Subcutaneous preadipocyte (primary cell): Measurements from ENCODE around the gene CANX. TPM values are rescaled to one million over a fixed set of nuclear protein-coding genes. Genes with fewer than 3 reads are reported as not detected.

ENCODE experiments used
- total RNA-seq: library from RNA; depleted of rRNA; stranded (reverse); fragments of >200 nt; gene quantifications from 2 replicates; pipeline ENCODE4 v1.2.3, GENCODE V29; 2012

CANX gene, protein sequence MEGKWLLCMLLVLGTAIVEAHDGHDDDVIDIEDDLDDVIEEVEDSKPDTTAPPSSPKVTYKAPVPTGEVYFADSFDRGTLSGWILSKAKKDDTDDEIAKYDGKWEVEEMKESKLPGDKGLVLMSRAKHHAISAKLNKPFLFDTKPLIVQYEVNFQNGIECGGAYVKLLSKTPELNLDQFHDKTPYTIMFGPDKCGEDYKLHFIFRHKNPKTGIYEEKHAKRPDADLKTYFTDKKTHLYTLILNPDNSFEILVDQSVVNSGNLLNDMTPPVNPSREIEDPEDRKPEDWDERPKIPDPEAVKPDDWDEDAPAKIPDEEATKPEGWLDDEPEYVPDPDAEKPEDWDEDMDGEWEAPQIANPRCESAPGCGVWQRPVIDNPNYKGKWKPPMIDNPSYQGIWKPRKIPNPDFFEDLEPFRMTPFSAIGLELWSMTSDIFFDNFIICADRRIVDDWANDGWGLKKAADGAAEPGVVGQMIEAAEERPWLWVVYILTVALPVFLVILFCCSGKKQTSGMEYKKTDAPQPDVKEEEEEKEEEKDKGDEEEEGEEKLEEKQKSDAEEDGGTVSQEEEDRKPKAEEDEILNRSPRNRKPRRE
- 600 and 709 TPM in 2 replicates for total RNA-seq

DNA sequence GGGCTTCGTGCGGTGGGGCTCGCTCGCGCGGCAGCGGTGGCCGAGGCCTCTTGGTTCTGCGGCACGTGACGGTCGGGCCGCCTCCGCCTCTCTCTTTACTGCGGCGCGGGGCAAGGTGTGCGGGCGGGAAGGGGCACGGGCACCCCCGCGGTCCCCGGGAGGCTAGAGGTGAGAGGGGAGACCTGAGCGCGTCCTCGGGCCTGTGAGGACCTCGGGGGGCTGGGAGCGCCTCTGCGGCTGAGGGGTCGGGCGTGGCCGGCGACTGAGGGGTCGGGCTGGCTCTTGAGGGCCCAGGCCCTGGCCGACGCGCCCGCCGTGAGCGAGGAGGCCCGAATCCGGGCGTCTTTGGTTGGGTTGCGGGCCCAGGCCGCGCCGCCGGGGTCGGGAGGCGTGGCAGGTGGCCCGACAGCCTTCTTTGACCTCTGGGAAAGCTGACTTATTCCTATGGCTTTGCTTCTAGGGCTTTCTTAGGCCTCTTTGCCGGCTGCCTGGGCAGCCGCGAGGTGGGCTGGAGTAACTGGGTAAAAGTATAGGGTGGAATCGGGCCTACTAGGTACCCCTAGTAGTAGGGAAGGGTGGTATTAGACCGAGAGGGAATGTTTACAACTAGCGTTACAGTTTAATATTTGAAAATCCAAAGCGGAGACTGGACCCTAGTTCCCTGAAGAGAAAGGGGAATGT is at the start of gene CANX:
CANX (plus strand) TSS at position 33 of the 681 bp plus-strand sequence. CDS start 6,715 bp downstream, outside the sequence.

DNA sequence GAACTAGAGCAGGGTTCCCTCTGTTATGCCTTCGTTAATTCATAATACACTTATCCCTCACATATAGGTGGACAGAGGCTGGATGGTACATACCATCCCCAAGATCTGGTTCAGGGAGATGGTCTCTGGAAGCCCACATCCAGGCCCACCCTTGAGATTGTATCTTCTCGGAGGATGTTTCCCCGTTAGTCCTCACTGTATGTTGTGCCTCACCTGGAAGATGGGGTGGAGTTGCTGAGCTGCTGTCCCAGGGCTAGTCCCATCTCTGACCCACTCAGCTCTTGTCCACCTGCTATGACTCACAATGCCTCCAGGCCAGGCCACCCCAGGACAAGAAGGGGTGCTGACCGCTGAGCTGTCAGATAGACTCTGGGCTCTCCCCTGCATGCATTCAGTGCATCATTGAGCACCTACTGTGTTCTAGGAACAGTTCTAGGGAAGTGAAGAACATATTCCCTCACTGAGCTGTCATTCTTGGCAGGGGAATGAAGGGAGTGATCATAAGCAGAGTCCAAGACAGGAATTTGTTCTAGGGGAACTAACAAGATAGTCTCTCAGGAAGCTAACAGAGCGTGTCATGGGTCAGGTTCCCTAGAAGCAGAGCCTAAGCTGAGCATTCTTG is 17.9 kb upstream of the CANX start, which contains the start of gene CBY3:
CBY3 (minus strand) TSS at position 255 of the 622 bp plus-strand sequence; CDS start at position 139, 116 bp downstream.

DNA sequence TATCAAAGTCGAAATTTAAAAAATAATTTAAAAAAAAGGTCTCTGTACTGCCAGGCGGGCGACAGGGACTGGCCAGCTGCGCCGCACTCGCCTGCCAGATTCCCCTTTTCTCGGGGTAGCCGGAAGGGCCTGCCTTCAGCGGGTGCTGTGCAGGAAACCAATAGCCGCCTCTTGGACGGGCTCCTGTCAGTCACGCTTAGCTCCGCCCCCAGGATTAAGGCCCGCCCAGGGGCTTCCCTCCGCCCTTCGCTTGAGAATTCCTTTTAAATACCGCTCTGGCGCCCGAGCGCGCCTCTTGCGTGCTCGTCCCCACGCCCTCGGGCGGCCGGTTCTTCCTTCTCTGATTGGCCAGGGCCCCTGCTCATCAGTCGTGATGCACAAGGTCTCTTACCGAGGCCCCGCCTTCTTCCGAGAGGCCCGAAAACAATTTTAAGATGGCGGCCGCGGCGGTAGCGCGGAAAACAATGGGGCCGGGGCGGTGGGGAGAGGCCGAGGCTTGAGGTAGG is 33.7 kb downstream of the CANX start, which contains the start of gene MAML1:
MAML1 (plus strand) TSS at position 411 of the 506 bp plus-strand sequence. CDS start 291 bp downstream, outside the sequence.

Other genes with a start within 250 kb of the CANX start
- 36.2 and 39.3 TPM in 2 replicates for gene RUFY1, start 148.4 kb upstream of the CANX start, total RNA-seq
- 288 and 483 TPM in 2 replicates for gene HNRNPH1, start 75.3 kb upstream of the CANX start, total RNA-seq
- gene CBY3, start 17.9 kb upstream of the CANX start, total RNA-seq: not detected in 2 replicates
- 7.0 and 14.7 TPM in 2 replicates for gene MAML1, start 33.9 kb downstream of the CANX start, total RNA-seq
- not detected in 2 replicates for gene LTC4S, start 95.0 kb downstream of the CANX start, total RNA-seq
- gene MGAT4B, start 107.9 kb downstream of the CANX start, total RNA-seq: 124 and 144 TPM in 2 replicates
- 538 and 581 TPM in 2 replicates for gene SQSTM1, start 121.9 kb downstream of the CANX start, total RNA-seq
- gene MRNIP, start 159.8 kb downstream of the CANX start, total RNA-seq: 11.1 and 11.4 TPM in 2 replicates
- 72.8 and 82.9 TPM in 2 replicates for gene TBC1D9B, start 208.9 kb downstream of the CANX start, total RNA-seq